Hypothalamus (tissue), 51 donors: ENCODE measurements around the gene KMT2C.
A peak's percentile ranks its signal among the peaks of the same experiment; 100 is the strongest.

Experiments used
- DNase-seq, 51 donors: peaks; one replicate each; lab custom pipeline; 2025; lab: John Stamatoyannopoulos, UW

The KMT2C gene

GRCh38 chr7:152152267-152152666, 283.5 kb downstream of the KMT2C start:
- DNase-seq = no peak

GRCh38 chr7:152149363-152149762, 286.4 kb downstream of the KMT2C start:
- no peak for DNase-seq

- DNase-seq = no peak
Observed at GRCh38 chr7:152148706-152149105, 287.1 kb downstream of the KMT2C start.

DNA sequence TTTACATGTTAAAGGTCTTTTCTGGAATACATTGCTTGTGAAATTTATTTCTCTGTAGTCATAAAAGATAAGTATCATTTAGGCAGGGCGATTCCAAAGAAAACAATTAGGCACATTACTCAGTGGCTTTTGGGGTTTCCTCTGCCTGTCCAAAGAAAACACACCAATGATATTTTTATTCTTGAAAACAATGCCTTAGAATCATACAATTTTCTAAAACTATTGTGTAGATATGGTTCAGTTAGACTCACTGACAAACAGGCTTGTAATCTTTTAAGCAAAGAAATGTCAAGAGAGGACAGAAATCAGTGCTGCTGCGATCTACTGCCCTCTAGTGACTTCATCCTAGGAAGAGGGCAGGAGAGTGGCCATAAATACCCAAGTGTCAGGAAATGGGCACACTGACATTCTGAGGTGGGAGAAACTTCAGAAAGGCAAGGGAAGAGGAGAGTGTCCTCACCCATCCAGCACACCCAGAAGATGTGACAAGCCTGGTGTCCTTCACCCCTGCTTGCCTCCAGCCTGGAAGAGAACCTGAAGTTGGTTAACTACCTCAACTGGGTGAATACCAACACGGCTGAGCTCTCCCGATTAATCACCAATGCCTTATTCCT, 289.8 kb downstream of the KMT2C start:
- peak in 4 of 51 donors; percentile 7 to 42 (median 29) for DNase-seq

DNA sequence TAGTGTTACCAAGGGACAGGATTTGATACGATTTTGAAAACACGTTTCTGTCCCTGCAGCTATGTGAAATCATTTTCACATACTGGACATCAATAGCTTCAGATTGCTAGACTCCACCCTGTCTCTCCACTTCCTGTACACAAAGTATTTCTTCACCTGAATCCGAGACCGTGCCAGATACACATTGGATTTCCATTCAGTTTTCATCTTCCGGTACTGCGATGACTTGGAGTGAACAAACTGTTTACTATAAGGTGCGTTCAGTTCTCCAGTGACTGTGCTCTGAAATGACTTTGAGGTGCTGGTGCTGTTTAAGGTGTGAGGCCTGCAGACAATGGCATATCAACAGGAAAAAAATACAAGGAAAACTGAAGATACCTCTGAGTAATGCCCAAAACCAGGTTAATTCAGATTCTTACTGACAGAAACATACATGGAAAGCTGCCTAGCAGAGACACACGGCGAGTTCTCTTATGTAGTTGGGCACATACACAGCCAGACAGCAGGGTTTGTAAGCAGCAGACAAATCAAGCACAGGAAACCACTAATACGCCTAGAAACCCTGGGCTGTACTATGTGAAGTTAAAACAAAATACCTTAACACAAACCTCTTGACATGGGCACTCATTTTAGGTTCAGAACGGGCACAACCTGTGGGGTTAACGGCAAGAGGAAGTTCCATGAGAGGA, 291.1 kb downstream of the KMT2C start:
- DNase-seq = no peak

DNA sequence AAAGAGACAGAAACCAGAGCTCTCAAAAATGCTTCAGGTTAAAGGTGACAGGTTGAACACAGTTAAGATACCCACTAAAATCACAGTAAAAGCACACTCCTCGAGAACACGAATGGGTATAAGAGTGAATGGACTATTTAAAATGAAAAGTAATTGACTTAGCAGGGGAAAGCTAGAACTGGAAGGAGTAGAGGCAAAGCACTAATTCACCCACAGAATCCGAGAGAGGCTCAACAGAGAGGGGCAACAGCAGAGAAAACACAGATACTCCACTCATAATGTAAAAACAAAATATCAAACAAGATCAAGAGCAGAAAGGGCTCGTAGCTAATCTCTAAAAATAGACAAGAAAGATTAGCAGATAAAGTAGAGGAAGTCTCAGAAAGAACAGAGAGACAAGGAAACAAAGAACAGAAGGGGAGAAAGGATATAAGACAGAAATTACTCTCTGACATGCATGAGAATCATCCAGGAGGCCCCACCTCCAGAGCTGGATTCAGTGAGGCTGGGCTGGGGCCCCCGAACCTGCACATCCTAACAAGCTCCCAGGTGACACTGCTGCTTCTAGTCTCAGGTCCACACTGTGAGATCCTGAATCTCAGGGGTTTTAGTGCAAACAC, 292.7 kb downstream of the KMT2C start:
- DNase-seq = no peak

GRCh38 chr7:152140560-152140959, 295.2 kb downstream of the KMT2C start:
- DNase-seq = no peak

DNA sequence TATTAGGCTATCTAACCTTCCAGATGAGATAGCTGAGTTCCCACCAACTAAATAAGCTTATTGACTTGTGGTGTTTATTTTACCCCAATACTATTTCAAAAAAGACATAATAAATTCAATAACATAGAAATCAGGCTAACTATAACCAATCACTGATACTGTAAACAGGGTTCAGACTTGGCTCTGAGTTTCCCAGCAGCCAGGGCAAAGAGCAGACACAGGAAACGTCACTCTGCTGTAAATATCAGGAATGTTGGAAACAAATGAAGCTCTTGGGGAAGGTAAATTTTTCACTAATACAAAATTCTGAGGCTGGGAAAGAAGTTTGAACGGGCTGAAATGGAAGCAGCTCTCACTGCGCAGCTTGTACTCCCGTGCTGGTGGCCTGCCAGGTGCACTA, 295.7 kb downstream of the KMT2C start:
- no peak for DNase-seq

DNA sequence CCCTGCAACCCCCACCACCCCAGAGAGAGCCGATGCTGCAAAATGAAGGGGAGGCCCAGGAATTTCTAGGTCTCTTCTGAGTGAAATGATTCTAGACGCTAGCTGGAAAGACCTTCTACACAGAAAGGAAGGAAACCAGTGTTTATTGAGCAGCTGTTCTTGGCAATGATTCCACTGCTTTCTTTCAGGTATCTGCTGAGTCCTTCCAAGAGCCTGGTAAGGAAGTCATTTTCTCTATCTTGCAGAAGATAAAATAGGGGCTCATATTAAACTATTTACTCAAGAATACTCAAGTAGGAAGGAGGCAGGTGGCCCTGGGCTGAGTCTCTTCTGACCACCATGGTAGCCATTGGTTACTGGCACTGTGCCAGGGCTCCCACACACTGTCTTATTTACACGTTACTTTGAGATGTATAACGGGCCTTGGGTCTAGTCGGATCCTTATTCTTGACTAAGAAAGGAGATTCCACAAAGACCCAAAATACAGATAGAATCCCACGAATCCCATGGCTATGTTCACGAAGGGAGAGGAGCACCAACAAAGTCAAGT, 298.3 kb downstream of the KMT2C start:
- no peak for DNase-seq

DNA sequence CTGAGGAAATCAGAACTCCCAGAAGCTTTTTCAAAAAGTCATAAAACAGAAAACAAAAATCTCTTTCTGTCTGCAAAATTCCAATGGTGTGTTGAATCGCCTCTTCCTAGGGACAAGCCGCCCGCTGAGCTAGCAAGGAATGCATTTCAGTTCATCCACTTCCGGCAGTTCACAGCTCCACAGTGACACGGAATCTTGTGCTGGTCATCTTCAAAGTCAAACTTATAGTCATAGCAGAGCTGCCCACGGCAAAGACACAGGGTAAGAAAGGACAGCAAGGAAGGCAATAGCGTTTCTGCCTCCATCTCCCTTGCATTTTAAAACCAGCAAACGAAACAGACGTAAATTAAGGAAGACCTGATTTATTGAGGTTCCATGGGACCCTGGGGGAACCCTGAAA, 299.1 kb downstream of the KMT2C start:
- peak in 4 of 51 donors; percentile 5 to 20 (median 10) for DNase-seq

DNA sequence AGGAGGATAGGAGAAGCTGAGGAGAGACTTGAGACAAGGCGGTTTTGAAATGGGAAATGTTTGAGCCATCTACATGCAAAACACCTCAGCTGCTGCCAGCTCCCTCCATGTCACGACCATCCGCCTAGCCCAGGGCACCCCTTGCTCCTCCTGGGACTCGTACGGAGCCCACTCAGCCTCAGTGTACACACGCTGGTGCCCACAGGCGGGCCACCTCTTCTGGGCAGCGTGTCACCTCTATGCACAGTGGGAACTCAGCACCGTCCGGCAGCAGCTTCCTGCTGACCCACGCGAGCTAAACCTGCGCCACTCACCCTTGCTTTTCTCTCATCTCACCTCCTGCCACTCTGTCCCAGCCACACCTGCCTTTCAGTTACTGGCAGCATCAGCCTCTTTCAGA, 302.0 kb downstream of the KMT2C start:
- no peak for DNase-seq

- DNase-seq = no peak
Observed at GRCh38 chr7:152132812-152133211, 303.0 kb downstream of the KMT2C start.

GRCh38 chr7:152131981-152132494, 303.8 kb downstream of the KMT2C start:
- no peak for DNase-seq

DNA sequence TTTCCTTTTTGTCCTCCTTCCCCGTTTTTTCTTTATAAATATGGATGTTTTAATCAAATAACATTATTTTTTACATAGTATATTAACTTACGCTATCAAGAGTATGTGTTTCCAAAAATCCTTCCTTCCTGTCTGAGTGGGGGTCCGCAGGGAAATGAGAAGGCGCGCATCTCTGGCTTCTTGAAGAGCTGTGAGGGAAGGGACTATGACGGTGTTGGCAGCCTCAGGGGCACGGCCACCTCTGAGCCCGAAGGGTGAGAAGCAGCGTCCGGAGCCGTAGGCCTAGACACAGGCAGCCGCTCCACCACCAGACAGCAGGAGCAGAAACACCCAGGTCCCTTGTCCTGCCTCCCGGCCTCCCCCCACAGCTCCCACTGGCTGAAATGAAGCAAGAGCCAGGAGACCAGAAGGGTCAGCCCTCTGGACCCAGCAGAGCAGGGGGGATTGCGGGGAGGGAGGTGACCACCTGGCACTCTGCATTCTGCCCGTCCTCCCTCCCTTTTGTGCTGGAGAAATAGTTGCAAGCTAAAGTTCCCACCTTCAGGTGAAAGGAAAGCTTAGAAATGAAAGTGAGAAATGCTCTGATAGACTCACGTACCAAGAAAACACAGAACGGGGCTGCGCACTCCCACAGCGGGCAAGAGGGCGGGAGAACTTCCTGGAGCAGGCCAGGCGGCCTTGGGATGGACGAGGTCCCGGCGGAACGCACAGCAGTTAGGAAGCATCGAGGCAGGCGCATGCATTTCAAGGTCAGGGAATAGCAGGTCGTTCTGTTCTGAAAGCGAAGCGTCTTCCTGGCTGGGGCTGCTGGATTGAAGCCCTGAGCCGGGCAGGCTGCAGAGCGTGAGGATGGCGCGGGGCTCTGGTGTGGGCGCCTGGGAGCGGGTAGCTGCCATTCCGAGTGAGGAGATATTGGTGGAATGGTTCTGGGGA, 304.9 kb downstream of the KMT2C start:
- DNase-seq = no peak

DNA sequence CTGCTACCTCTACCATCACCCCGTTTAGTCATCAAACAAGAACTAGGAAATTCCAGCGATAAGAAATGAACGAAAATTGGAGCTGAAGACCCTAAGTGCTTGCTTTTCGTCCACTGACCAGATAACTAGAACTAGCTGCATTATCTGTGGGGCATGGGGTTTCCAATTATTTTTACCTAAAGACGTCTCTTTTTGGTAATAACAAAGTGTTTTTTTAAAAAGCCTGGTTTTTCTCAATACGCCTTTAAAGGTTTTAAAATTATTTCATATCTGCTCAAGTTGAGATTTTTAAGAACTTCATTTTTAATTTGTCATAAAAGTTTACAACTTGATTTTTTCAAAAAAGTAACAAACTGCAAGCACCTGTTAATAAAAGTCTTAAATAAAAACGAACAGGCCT, 306.1 kb downstream of the KMT2C start:
- no peak for DNase-seq

GRCh38 chr7:152128741-152129461, 306.9 kb downstream of the KMT2C start:
- no peak for DNase-seq

GRCh38 chr7:152128252-152128651, 307.6 kb downstream of the KMT2C start:
- DNase-seq = no peak

DNA sequence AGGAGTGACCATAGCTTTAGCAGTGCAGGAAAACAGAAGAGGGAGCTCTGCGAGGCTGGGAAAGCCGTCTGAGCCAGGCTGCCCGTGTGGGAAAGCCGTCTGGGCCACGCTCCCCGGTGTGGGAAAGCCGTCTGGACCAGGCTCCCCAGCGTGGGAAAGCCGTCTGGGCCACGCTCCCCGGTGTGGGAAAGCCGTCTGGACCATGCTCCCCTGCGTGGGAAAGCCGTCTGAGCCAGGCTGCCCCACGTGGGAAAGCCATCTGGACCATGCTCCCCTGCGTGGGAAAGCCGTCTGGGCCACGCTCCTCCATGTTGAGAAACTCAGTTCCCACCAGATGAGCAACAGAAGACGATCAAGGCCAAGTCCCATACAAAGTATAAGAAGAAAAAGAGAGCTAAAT, 308.6 kb downstream of the KMT2C start:
- DNase-seq = no peak

DNA sequence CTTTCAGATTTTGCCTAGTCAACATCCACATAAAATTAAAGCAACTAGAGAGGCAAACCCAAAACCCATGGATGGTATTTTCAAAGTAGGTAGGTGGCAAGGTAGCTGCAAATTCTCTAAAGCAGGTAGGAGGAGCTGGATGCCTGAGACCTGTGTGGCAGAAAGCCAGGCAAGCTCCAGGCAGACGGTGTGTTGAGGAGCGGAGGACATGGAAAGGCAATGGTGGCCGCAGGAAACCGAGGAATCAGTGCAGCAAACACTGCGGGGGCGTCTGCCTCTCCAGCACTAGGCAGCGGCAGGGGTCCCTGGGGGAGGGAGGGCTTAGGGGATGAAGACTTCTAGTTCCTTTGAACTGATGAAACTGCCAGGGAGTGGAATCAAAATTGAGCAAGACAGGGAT, 309.1 kb downstream of the KMT2C start:
- DNase-seq = peak in 1 of 51 donors; percentile 15

- DNase-seq = no peak
Observed at GRCh38 chr7:152122540-152122939, 313.3 kb downstream of the KMT2C start.
